ENCODE results near the gene CEP68. TPM values are rescaled to one million over a fixed set of nuclear protein-coding genes. Genes with fewer than 3 reads are reported as not detected.
"Not testable (repeated sequence)": the region's sequence is repeated elsewhere in the genome, so short reads cannot be mapped to it uniquely, and the experiment has no call there.

Gene CEP68
- total RNA-seq, 1 donor from 2014 or later, result 38.3 TPM

GRCh38 chr2:65030476-65031332, 25.5 kb upstream of the CEP68 start:
- H3K27me3 Mint-ChIP-seq (ENCODE audit: unreplicated experiment), result no peaks in the 10 kb centered on the region
- H3K36me3 Mint-ChIP-seq (ENCODE audit: unreplicated experiment), result no peaks in the 10 kb centered on the region
- TF ChIP-seq CTCF (IDR thresholded peaks at IDR 0.05; ENCODE audit: partially characterized antibody, unreplicated experiment), result no peak
- no peak for DNase-seq
- no peak overlapping the region for H3K27ac Mint-ChIP-seq (ENCODE audit: unreplicated experiment)
- H3K4me3 Mint-ChIP-seq (ENCODE audit: unreplicated experiment), result peak overlapping the region; percentile 7
- H3K9me3 Mint-ChIP-seq (ENCODE audit: unreplicated experiment), result peaks cover 2% of the 10 kb centered on the region
- no peaks in the 10 kb centered on the region for H3K4me1 Mint-ChIP-seq (ENCODE audit: low read depth, unreplicated experiment)

- Mint-ChIP-seq H3K27ac (ENCODE audit: unreplicated experiment) (no peak overlapping the region), H3K36me3 (ENCODE audit: unreplicated experiment) (no peaks in the 10 kb centered on the region), H3K27me3 (ENCODE audit: unreplicated experiment) (no peaks in the 10 kb centered on the region), H3K9me3 (ENCODE audit: unreplicated experiment) (no peaks in the 10 kb centered on the region), H3K4me1 (ENCODE audit: low read depth, unreplicated experiment) (no peaks in the 10 kb centered on the region), H3K4me3 (ENCODE audit: unreplicated experiment) (no peak overlapping the region)
- no peak for TF ChIP-seq CTCF (IDR thresholded peaks at IDR 0.05; ENCODE audit: partially characterized antibody, unreplicated experiment)
- no peak for DNase-seq
Observed at GRCh38 chr2:65031341-65032018, 24.7 kb upstream of the CEP68 start.

- no peaks in the 10 kb centered on the region for H3K36me3 Mint-ChIP-seq (ENCODE audit: unreplicated experiment)
- no peak for DNase-seq
- H3K27ac Mint-ChIP-seq (ENCODE audit: unreplicated experiment), result no peak overlapping the region
- no peaks in the 10 kb centered on the region for H3K27me3 Mint-ChIP-seq (ENCODE audit: unreplicated experiment)
- H3K9me3 Mint-ChIP-seq (ENCODE audit: unreplicated experiment), result no peaks in the 10 kb centered on the region
- H3K4me1 Mint-ChIP-seq (ENCODE audit: low read depth, unreplicated experiment), result no peaks in the 10 kb centered on the region
- TF ChIP-seq CTCF (IDR thresholded peaks at IDR 0.05; ENCODE audit: partially characterized antibody, unreplicated experiment), result no peak
- no peak overlapping the region for H3K4me3 Mint-ChIP-seq (ENCODE audit: unreplicated experiment)
Observed at GRCh38 chr2:65032019-65032975, 23.9 kb upstream of the CEP68 start.

- Mint-ChIP-seq H3K4me1 (ENCODE audit: low read depth, unreplicated experiment) (no peaks in the 10 kb centered on the region), H3K36me3 (ENCODE audit: unreplicated experiment) (no peaks in the 10 kb centered on the region), H3K9me3 (ENCODE audit: unreplicated experiment) (no peaks in the 10 kb centered on the region), H3K27me3 (ENCODE audit: unreplicated experiment) (no peaks in the 10 kb centered on the region), H3K27ac (ENCODE audit: unreplicated experiment) (no peak overlapping the region), H3K4me3 (ENCODE audit: unreplicated experiment) (no peak overlapping the region)
- no peak for TF ChIP-seq CTCF (IDR thresholded peaks at IDR 0.05; ENCODE audit: partially characterized antibody, unreplicated experiment)
- DNase-seq, result no peak
Observed at GRCh38 chr2:65033178-65033577, 23.0 kb upstream of the CEP68 start.

- H3K9me3 Mint-ChIP-seq (ENCODE audit: unreplicated experiment); H3K27ac Mint-ChIP-seq (ENCODE audit: unreplicated experiment); H3K4me1 Mint-ChIP-seq (ENCODE audit: low read depth, unreplicated experiment); H3K36me3 Mint-ChIP-seq (ENCODE audit: unreplicated experiment); H3K27me3 Mint-ChIP-seq (ENCODE audit: unreplicated experiment); H3K4me3 Mint-ChIP-seq (ENCODE audit: unreplicated experiment); DNase-seq: not testable (repeated sequence)
Observed at GRCh38 chr2:65033667-65034066, 22.5 kb upstream of the CEP68 start.

All from glutamatergic neuron (in vitro differentiated cells).